Mucosa of rectum (tissue), 2 donors: ENCODE results near the gene SCAMP4.
A peak's percentile ranks its signal among the peaks of the same experiment; 100 is the strongest.

Experiments used
- H3K27ac ChIP-seq, 2 donors: one replicate each; pipeline ENCODE4 v1.7.0; 2013; ENCODE audit warnings: inconsistent platforms in 2 of 2, low read depth in 2 of 2, low read length in 2 of 2
- H3K27me3 ChIP-seq, 2 donors: one replicate each; pipeline ENCODE4 v1.7.0; 2013; ENCODE audit warnings: low read length in 2 of 2; ENCODE audit not compliant: control insufficient read depth in 2 of 2, insufficient read depth in 2 of 2
- H3K36me3 ChIP-seq, 2 donors: one replicate each; pipeline ENCODE4 v1.7.0; 2013; ENCODE audit warnings: low read length in 2 of 2; ENCODE audit not compliant: control insufficient read depth in 2 of 2, insufficient read depth in 2 of 2
- H3K4me1 ChIP-seq, 2 donors: one replicate each; pipeline ENCODE4 v1.7.0; 2013; ENCODE audit warnings: low read length in 2 of 2, mild to moderate bottlenecking in 1 of 2; ENCODE audit not compliant: control insufficient read depth in 2 of 2, insufficient read depth in 2 of 2
- H3K4me3 ChIP-seq, 2 donors: one replicate each; pipeline ENCODE4 v1.7.0; 2013; ENCODE audit warnings: low read length in 2 of 2
- H3K9ac ChIP-seq, 2 donors: one replicate each; pipeline ENCODE4 v1.7.0; 2013; ENCODE audit warnings: low read length in 2 of 2, low read depth in 1 of 2, mild to moderate bottlenecking in 1 of 2
- H3K9me3 ChIP-seq, 2 donors: one replicate each; pipeline ENCODE4 v1.7.0; 2013; ENCODE audit warnings: low read length in 2 of 2; ENCODE audit not compliant: control insufficient read depth in 2 of 2
- donor health status: healthy.
- donor health status: Normal muscosa, but diverticular disease.

Gene SCAMP4

DNA sequence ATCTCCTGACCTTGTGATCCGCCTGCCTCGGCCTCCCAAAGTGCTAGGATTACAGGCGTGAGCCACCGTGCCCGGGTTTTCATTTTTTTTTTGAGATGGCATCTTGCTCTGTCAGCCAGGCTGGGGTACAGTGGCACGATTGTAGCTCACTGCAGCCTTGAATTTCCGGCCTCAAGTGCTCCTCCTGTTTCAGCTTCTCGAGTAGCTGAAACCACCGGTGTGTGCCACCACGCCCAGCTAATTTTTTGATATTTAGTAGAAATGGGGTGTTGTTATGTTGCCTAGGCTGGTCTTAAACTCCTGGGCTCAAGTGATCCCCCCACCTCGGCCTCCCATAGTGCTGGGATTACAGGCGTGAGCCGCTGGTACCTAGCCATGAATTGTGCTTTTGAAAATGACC lies 5.9 kb downstream of the SCAMP4 start:
- Histone ChIP-seq H3K36me3 (peaks cover 8 to 19% of the 10 kb centered on the region in 2 donors), H3K27ac (no peak overlapping the region), H3K9ac (no peak overlapping the region), H3K9me3 (no peaks in the 10 kb centered on the region), H3K4me3 (no peak overlapping the region), H3K27me3 (no peaks in the 10 kb centered on the region), H3K4me1 (peaks cover 26 to 29% of the 10 kb centered on the region in 2 donors)

- Histone ChIP-seq H3K36me3 (peaks cover 8 to 19% of the 10 kb centered on the region in 2 donors), H3K4me3 (no peak overlapping the region), H3K27ac (peak overlapping the region; percentile 43 to 65), H3K4me1 (peaks cover 25 to 26% of the 10 kb centered on the region in 2 donors), H3K9ac (peak overlapping the region in 1 of 2 donors; percentile 51), H3K9me3 (no peaks in the 10 kb centered on the region), H3K27me3 (no peaks in the 10 kb centered on the region)
Observed at GRCh38 chr19:1911995-1912394, 6.8 kb downstream of the SCAMP4 start.

DNA sequence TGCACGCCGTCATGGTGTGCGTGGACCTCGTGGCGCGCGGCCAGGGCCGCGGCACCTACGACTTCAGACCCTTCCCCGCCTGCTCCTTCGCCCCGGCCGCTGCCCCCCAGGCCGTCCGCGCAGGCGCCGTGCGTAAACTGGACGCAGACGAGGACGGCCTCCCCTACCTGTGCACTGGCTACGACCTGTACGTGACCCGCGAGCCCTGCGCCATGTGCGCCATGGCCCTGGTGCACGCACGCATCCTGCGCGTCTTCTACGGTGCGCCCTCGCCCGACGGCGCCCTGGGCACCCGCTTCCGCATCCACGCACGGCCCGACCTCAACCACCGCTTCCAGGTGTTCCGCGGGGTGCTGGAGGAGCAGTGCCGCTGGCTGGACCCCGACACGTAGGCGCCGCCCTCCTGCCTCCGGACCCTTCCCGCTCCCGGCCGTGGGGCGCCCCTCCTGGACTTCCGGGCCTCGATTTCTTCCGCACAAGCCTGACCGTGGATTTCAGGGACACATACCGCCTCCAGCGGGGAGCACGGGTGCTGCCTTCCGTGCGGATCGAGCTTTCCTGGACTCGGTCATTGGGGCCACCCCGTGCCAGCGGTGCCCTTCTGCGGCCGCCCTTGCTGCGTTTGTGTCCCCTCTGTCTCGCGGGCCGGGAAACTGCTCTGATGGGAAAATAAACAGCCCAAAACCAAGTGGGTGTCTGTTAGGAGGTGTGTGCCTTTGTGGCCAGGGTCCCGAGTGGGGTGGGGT lies 7.7 kb downstream of the SCAMP4 start:
- Histone ChIP-seq H3K27ac (no peak overlapping the region), H3K36me3 (peaks cover 13 to 20% of the 10 kb centered on the region in 2 donors), H3K9ac (no peak overlapping the region), H3K4me1 (peaks cover 17 to 18% of the 10 kb centered on the region in 2 donors), H3K27me3 (no peaks in the 10 kb centered on the region), H3K9me3 (no peaks in the 10 kb centered on the region), H3K4me3 (no peak overlapping the region)

GRCh38 chr19:1913781-1914577 lies 8.8 kb downstream of the SCAMP4 start:
- Histone ChIP-seq H3K9me3 (no peaks in the 10 kb centered on the region), H3K27ac (no peak overlapping the region), H3K4me1 (peaks cover 10 to 12% of the 10 kb centered on the region in 2 donors), H3K9ac (no peak overlapping the region), H3K27me3 (no peaks in the 10 kb centered on the region), H3K4me3 (no peak overlapping the region), H3K36me3 (peaks cover 18 to 27% of the 10 kb centered on the region in 2 donors)

- H3K9me3 ChIP-seq: no peaks in the 10 kb centered on the region
- H3K9ac ChIP-seq: no peak overlapping the region
- H3K27ac ChIP-seq: no peak overlapping the region
Observed at GRCh38 chr19:1914826-1915341, 9.7 kb downstream of the SCAMP4 start.

DNA sequence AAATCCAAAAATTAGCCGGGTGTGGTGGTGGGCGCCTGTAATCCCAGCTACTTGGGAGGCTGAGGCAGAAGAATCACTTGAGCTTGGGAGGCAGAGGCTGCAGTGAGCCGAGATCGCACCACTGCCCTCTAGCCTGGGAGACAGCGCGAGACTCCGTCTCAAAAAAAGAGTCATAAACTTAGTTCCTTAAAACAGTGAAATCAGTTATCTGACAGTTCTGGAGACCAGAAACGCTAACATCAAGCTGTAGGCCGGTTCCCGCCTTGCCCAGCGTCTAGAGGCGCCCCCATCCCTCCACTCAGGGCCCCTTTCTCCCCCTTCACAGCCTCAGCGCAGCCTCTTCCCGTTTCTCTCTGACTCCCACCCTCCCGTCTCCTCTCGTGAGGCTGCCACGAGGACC lies 11.9 kb downstream of the SCAMP4 start:
- no peak overlapping the region for H3K4me3 ChIP-seq
- peaks cover 35 to 44% of the 10 kb centered on the region in 2 donors for H3K36me3 ChIP-seq
- H3K4me1 ChIP-seq: peaks cover 0 to 1% of the 10 kb centered on the region in 2 donors
- H3K27me3 ChIP-seq: no peaks in the 10 kb centered on the region
- H3K27ac ChIP-seq: no peak overlapping the region
- no peak overlapping the region for H3K9ac ChIP-seq
- H3K9me3 ChIP-seq: no peaks in the 10 kb centered on the region

More at GRCh38 chr19:1914826-1915341, 9.7 kb downstream of the SCAMP4 start:
- Histone ChIP-seq H3K36me3 (peaks cover 20 to 28% of the 10 kb centered on the region in 2 donors), H3K4me1 (peaks cover 3 to 4% of the 10 kb centered on the region in 2 donors), H3K4me3 (no peak overlapping the region), H3K27me3 (no peaks in the 10 kb centered on the region)

- Histone ChIP-seq H3K27me3 (no peaks in the 10 kb centered on the region), H3K9me3 (no peaks in the 10 kb centered on the region), H3K9ac (no peak overlapping the region), H3K36me3 (peaks cover 41 to 42% of the 10 kb centered on the region in 2 donors), H3K4me3 (no peak overlapping the region), H3K27ac (no peak overlapping the region), H3K4me1 (no peaks in the 10 kb centered on the region)
Observed at GRCh38 chr19:1917926-1918325, 12.7 kb downstream of the SCAMP4 start.

- no peak overlapping the region for H3K27ac ChIP-seq
- H3K4me1 ChIP-seq: no peaks in the 10 kb centered on the region
- no peak overlapping the region for H3K4me3 ChIP-seq
- no peaks in the 10 kb centered on the region for H3K27me3 ChIP-seq
- no peak overlapping the region for H3K9ac ChIP-seq
- H3K9me3 ChIP-seq: no peaks in the 10 kb centered on the region
- peaks cover 38 to 40% of the 10 kb centered on the region in 2 donors for H3K36me3 ChIP-seq
Observed at GRCh38 chr19:1918975-1919374, 13.8 kb downstream of the SCAMP4 start.

DNA sequence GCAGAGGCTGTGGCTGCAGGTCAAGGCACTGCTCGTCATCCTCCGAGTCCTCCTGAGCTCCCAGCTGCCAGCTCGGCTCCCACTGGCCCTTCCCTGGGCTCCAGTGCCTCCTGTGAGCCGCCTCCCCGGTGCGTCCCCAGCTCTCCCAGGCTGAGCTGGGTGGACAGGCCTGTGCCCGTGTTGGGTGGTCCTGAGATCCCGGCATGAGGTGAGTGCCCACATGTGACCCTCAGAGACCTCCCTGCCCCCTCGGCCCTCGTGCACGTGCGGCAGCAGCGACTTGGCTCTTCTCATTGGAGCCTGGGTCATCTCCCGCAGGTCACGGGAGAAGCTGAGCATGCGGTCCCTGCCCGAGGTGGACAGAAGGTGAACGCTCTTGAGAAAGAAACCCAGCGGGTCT lies 15.4 kb downstream of the SCAMP4 start:
- H3K36me3 ChIP-seq: peaks cover 32 to 42% of the 10 kb centered on the region in 2 donors
- H3K4me1 ChIP-seq: no peaks in the 10 kb centered on the region
- no peaks in the 10 kb centered on the region for H3K27me3 ChIP-seq
- H3K4me3 ChIP-seq: no peak overlapping the region
- no peak overlapping the region for H3K27ac ChIP-seq
- no peaks in the 10 kb centered on the region for H3K9me3 ChIP-seq
- H3K9ac ChIP-seq: no peak overlapping the region

GRCh38 chr19:1921326-1921725 lies 16.1 kb downstream of the SCAMP4 start:
- Histone ChIP-seq H3K9me3 (no peaks in the 10 kb centered on the region), H3K9ac (no peak overlapping the region), H3K36me3 (peaks cover 32 to 42% of the 10 kb centered on the region in 2 donors), H3K27me3 (no peaks in the 10 kb centered on the region), H3K4me1 (no peaks in the 10 kb centered on the region), H3K4me3 (no peak overlapping the region), H3K27ac (no peak overlapping the region)
